Sigmoid colon (tissue), 7 donors: ENCODE results near the gene ABCC4. TPM values are rescaled to one million over a fixed set of nuclear protein-coding genes. Genes with fewer than 3 reads are reported as not detected.

ENCODE experiments used
- DNase-seq: peaks from one replicate; pipeline ENCODE4 v3.0.0-alpha.2; 2019
- H3K27ac ChIP-seq, 4 donors: fragments of 200-600 bp; sonication (generic); one replicate each; pipeline ENCODE4 v1.5.1; 2016 to 2019; ENCODE audit warnings: mild to moderate bottlenecking in 1 of 4
- H3K27me3 ChIP-seq, 3 donors: fragments of 200-600 bp; sonication (generic); one replicate each; pipeline ENCODE4 v1.5.1; 2019; ENCODE audit warnings: mild to moderate bottlenecking in 1 of 3
- H3K36me3 ChIP-seq, 4 donors: fragments of 200-600 bp; sonication (generic); one replicate each; pipeline ENCODE4 v1.5.1; 2016 to 2019
- H3K4me1 ChIP-seq, 4 donors: fragments of 200-600 bp; sonication (generic); one replicate each; pipeline ENCODE4 v1.5.1; 2017 to 2019
- H3K4me3 ChIP-seq, 4 donors: fragments of 200-600 bp; sonication (generic); one replicate each; pipeline ENCODE4 v1.5.1; 2017 to 2019; ENCODE audit warnings: mild to moderate bottlenecking in 2 of 4, moderate library complexity in 1 of 4
- H3K9me3 ChIP-seq, 4 donors: fragments of 200-600 bp in 3 of 4; sonication (generic) in 3 of 4; one replicate each; pipeline versions ENCODE4 v1.5.1 to v1.6.1; 2013 to 2019
- EP300 ChIP-seq, 4 donors: sonication (generic); formaldehyde crosslinking; IDR thresholded peaks; one replicate each; pipeline ENCODE4 v1.6.1; 2017; ENCODE audit warnings: antibody characterized with exemption in 4 of 4
- POLR2A ChIP-seq, 2 donors: fragments of 450-650 bp; IDR thresholded peaks; one replicate each; pipeline ENCODE4 v1.6.1; 2016; ENCODE audit warnings: antibody characterized with exemption in 2 of 2, mild to moderate bottlenecking in 2 of 2, moderate library complexity in 2 of 2
- POLR2AphosphoS5 ChIP-seq, 4 donors: sonication (generic); formaldehyde crosslinking; IDR thresholded peaks; one replicate each; pipeline ENCODE4 v1.6.1; 2017; ENCODE audit warnings: antibody characterized with exemption in 4 of 4
- WGBS, 2 donors: extraction: QIAGEN DNeasy Blood & Tissue Kit; methylation state at CpG; one replicate each; pipeline ENCODE4 v1.1.7; 2013; 5-methylcytosine and 5-hydroxymethylcytosine counted together
- intact Hi-C: fragments of 100-400 bp; cut with DNase I; formaldehyde crosslinking; loops from one replicate; pipeline ENCODE4 v1.15.1; 2023
- polyA plus RNA-seq, 3 donors: library from polyadenylated mRNA; stranded (reverse); fragments of 200-250 nt; gene quantifications; one replicate each; pipeline ENCODE4 v1.2.3, GENCODE V29; 2013
- total RNA-seq, 4 donors: library from RNA; depleted of rRNA; stranded (reverse); fragments of >200 nt; gene quantifications; one replicate each; pipeline ENCODE4 v1.1.0, GENCODE V29; 2016
- TF ChIP-seq, protein P1 (sequence below), 4 experiments: fragments of 450-650 bp in 3 of 4; fragments of 200-600 bp in 1 of 4; IDR thresholded peaks; one replicate each; pipeline ENCODE4 v1.5.1; 2016 to 2019; ENCODE audit warnings: antibody characterized with exemption in 4 of 4, mild to moderate bottlenecking in 3 of 4, moderate library complexity in 2 of 4
- donor health status: healthy with polysubstance abuse.
- donor health status: Bipolar disorder and iron deficiency.
- donor health status: healthy.

ABCC4 gene, protein sequence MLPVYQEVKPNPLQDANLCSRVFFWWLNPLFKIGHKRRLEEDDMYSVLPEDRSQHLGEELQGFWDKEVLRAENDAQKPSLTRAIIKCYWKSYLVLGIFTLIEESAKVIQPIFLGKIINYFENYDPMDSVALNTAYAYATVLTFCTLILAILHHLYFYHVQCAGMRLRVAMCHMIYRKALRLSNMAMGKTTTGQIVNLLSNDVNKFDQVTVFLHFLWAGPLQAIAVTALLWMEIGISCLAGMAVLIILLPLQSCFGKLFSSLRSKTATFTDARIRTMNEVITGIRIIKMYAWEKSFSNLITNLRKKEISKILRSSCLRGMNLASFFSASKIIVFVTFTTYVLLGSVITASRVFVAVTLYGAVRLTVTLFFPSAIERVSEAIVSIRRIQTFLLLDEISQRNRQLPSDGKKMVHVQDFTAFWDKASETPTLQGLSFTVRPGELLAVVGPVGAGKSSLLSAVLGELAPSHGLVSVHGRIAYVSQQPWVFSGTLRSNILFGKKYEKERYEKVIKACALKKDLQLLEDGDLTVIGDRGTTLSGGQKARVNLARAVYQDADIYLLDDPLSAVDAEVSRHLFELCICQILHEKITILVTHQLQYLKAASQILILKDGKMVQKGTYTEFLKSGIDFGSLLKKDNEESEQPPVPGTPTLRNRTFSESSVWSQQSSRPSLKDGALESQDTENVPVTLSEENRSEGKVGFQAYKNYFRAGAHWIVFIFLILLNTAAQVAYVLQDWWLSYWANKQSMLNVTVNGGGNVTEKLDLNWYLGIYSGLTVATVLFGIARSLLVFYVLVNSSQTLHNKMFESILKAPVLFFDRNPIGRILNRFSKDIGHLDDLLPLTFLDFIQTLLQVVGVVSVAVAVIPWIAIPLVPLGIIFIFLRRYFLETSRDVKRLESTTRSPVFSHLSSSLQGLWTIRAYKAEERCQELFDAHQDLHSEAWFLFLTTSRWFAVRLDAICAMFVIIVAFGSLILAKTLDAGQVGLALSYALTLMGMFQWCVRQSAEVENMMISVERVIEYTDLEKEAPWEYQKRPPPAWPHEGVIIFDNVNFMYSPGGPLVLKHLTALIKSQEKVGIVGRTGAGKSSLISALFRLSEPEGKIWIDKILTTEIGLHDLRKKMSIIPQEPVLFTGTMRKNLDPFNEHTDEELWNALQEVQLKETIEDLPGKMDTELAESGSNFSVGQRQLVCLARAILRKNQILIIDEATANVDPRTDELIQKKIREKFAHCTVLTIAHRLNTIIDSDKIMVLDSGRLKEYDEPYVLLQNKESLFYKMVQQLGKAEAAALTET (N-terminal part only)
- total RNA-seq: 10 to 100 TPM; 24.3 to 56.3 (median 43.1) TPM
- 1 to 10 TPM; 1.2 to 5.7 (median 4.2) TPM for polyA plus RNA-seq

DNA sequence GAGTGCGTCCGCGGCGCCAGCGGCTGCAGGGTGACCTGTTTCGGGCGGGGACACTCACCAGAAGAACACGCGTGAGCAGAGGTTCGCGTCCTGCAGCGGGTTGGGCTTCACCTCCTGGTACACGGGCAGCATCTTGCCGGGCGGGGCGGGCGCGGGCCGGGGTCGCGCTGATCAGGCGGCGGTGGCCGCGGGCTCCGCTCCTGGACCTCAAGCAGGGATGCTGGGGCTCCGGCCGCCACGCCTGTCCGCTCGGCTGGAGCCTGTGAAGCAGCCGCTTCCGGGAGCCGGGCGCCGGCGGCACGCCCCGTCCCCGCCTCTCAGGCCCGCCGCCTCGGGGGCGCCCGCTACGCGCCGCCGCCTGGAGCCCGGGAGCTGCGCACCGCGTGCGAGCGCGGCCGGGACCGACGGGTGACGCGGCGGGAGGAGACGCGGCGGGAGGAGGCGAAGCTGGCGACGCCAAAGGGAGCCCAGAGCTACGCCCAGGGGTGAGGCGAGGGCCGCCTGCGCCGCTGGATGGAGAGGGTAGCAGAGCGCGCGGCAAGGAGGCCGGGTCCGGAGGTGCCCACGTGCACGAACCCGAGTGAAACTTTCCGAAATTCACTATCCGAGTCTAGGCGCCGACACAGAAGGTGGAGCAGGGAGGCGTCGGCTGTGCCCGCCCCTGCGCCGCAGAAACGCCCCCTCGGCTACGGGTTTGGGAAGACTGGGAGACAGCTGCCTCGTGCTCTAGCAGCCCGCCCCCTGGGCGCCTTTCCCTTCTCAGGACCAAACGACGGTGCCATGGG lies at the start of gene ABCC4:
Gene ABCC4, minus strand, starts transcription at position 269 of the 785 bp plus-strand sequence. Its CDS starts 137 bp downstream, at position 132.
- H3K4me3 ChIP-seq: peak within 1 kb of the TSS; percentile 62 to 96 (median 87)
- H3K9me3 ChIP-seq: no peaks in the 10 kb centered on the region
- H3K27me3 ChIP-seq: no peaks in the 10 kb centered on the region
- 1% methylated on average over 98 of the region's 98 CpGs for WGBS, 2 donors
- DNase-seq: peak; percentile 88
- TF ChIP-seq POLR2AphosphoS5 (IDR thresholded peaks at IDR 0.05) (peak in 2 of 4 donors; percentile 35 to 43), EP300 (IDR thresholded peaks at IDR 0.05) (no peak)
- peaks cover 0 to 44% (median 23%) of the 10 kb centered on the region in 4 donors for H3K4me1 ChIP-seq
- intact Hi-C loops: loop anchor here (2.0 to 5.0 kb wide), 2 partner anchors 79 to 109 kb away; no protein-coding TSS in a partner anchor
- no peaks in the 10 kb centered on the region for H3K36me3 ChIP-seq
- peak within 1 kb of the TSS; percentile 71 to 85 (median 83) for H3K27ac ChIP-seq

DNA sequence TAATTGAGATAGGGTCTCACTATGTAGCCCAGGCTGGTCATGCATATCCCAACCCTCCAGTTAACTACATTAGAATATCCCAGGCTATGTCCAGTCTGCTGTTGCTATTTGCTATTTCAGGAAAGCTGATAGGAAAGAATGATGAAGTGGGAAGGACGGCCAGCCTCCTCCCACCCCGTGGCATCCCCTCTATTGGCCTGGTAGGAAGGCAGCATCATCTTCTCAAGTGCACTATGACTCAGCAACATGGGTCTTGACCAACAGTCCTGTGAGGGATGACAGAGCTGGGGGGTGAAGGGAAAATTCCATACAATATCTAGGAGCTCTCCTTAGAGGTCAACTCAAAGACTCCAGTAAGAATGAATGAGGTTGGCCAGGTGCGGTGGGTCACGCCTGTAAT lies 48.0 kb upstream of the ABCC4 start:
- WGBS, 2 donors: 66 to 93% methylated on average over 4 of the region's 4 CpGs

DNA sequence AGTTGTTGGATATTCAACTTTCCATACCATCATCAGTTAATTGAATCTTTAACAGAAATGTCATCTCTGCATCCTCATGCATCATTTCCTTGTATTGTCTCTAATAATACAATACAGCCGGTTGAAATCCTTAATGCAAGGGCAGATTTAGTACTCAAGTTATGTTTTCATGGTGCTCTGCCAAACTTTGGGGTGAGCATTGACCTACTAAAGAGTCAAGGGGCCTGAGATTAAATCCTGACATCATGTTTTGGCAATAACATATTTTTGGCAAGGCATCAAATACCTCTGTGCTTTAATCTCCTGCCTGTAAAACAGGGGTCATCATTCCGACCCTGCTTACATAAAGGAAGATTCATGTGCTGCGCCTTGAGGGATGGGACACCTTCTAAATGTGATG lies 42.7 kb upstream of the ABCC4 start:
- Histone ChIP-seq H3K4me1 (peaks cover 0 to 39% (median 11%) of the 10 kb centered on the region in 4 donors), H3K36me3 (no peaks in the 10 kb centered on the region), H3K4me3 (no peak overlapping the region), H3K27me3 (no peaks in the 10 kb centered on the region), H3K9me3 (no peaks in the 10 kb centered on the region), H3K27ac (no peak overlapping the region)
- TF ChIP-seq, protein P1, sequence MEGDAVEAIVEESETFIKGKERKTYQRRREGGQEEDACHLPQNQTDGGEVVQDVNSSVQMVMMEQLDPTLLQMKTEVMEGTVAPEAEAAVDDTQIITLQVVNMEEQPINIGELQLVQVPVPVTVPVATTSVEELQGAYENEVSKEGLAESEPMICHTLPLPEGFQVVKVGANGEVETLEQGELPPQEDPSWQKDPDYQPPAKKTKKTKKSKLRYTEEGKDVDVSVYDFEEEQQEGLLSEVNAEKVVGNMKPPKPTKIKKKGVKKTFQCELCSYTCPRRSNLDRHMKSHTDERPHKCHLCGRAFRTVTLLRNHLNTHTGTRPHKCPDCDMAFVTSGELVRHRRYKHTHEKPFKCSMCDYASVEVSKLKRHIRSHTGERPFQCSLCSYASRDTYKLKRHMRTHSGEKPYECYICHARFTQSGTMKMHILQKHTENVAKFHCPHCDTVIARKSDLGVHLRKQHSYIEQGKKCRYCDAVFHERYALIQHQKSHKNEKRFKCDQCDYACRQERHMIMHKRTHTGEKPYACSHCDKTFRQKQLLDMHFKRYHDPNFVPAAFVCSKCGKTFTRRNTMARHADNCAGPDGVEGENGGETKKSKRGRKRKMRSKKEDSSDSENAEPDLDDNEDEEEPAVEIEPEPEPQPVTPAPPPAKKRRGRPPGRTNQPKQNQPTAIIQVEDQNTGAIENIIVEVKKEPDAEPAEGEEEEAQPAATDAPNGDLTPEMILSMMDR (IDR thresholded peaks at IDR 0.05): no peak
- TF ChIP-seq POLR2A (IDR thresholded peaks at IDR 0.05) (no peak), POLR2AphosphoS5 (IDR thresholded peaks at IDR 0.05) (no peak), EP300 (IDR thresholded peaks at IDR 0.05) (no peak)
- intact Hi-C loops: no loop called here
- WGBS, 2 donors: 58 to 75% methylated on average over 3 of the region's 3 CpGs
- DNase-seq: no peak

More for the DNA sequence above, 48.0 kb upstream of the ABCC4 start:
- Histone ChIP-seq H3K4me1 (peaks cover 0 to 3% (median 0%) of the 10 kb centered on the region in 4 donors), H3K9me3 (no peaks in the 10 kb centered on the region), H3K4me3 (no peak overlapping the region), H3K27ac (no peak overlapping the region), H3K36me3 (no peaks in the 10 kb centered on the region), H3K27me3 (no peaks in the 10 kb centered on the region)
- DNase-seq: no peak
- intact Hi-C loops: no loop called here
- no peak for TF ChIP-seq EP300 (IDR thresholded peaks at IDR 0.05)
- TF ChIP-seq POLR2A (IDR thresholded peaks at IDR 0.05): no peak
- no peak for TF ChIP-seq POLR2AphosphoS5 (IDR thresholded peaks at IDR 0.05)
- TF ChIP-seq, protein P1 (IDR thresholded peaks at IDR 0.05): no peak

DNA sequence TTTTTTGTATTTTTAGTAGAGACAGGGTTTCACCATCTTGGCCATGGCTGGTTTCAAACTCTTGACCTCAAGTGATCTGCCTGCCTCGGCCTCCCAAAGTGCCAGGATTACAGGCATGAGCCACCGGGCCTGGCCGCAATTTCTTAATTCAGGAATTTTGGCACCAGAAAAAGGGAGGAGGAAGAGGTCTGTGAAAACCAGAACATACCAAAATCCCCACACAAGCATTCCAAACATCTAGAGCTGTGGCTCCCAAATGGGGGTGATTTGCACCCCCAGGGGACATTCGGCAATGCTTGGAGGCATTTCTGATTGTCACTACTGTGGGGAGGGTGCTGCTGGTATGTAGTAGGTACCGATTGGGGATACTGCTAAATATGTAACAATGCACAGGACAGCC lies 40.2 kb upstream of the ABCC4 start:
- TF ChIP-seq, protein P1 (IDR thresholded peaks at IDR 0.05): no peak
- TF ChIP-seq POLR2A (IDR thresholded peaks at IDR 0.05) (no peak), EP300 (IDR thresholded peaks at IDR 0.05) (no peak), POLR2AphosphoS5 (IDR thresholded peaks at IDR 0.05) (no peak)
- Histone ChIP-seq H3K27me3 (no peaks in the 10 kb centered on the region), H3K4me3 (no peak overlapping the region), H3K9me3 (no peaks in the 10 kb centered on the region), H3K36me3 (no peaks in the 10 kb centered on the region), H3K4me1 (peaks cover 0 to 62% (median 27%) of the 10 kb centered on the region in 4 donors), H3K27ac (no peak overlapping the region)
- 66 to 79% methylated on average over 5 of the region's 5 CpGs for whole genome bisulfite sequencing, 2 donors
- intact Hi-C loops: no loop called here
- no peak for DNase-seq
